HG03442 (cell line): ENCODE measurements around the gene SEPTIN5.
"Not testable (repeated sequence)": the region's sequence is repeated elsewhere in the genome, so short reads cannot be mapped to it uniquely, and the experiment has no call there.

Experiments used
- ATAC-seq: cut with Tn5 transposase; IDR thresholded peaks from one replicate; pipeline ENCODE4 v1.9.1; 2021; ENCODE audit warnings: mild to moderate bottlenecking, moderate library complexity; ENCODE audit not compliant: unreplicated experiment

SEPTIN5 gene

GRCh38 chr22:19680287-19680881 is 33.9 kb upstream of the SEPTIN5 start:
- ATAC-seq = no peak

GRCh38 chr22:19680911-19681862 is 33.1 kb upstream of the SEPTIN5 start:
- ATAC-seq = no peak

- no peak for ATAC-seq
Observed at GRCh38 chr22:19681863-19682245, 32.4 kb upstream of the SEPTIN5 start.

GRCh38 chr22:19686946-19687345 is 27.4 kb upstream of the SEPTIN5 start:
- no peak for ATAC-seq

- no peak for ATAC-seq
Observed at GRCh38 chr22:19687561-19688300, 26.6 kb upstream of the SEPTIN5 start.

- ATAC-seq = no peak
Observed at GRCh38 chr22:19688301-19689290, 25.7 kb upstream of the SEPTIN5 start.

GRCh38 chr22:19689408-19689807 is 24.9 kb upstream of the SEPTIN5 start:
- no peak for ATAC-seq

- ATAC-seq = no peak
Observed at GRCh38 chr22:19691007-19691720, 23.1 kb upstream of the SEPTIN5 start.

GRCh38 chr22:19691721-19692341 is 22.5 kb upstream of the SEPTIN5 start:
- no peak for ATAC-seq

GRCh38 chr22:19693581-19693980 is 20.7 kb upstream of the SEPTIN5 start:
- ATAC-seq = no peak

GRCh38 chr22:19693981-19694670 is 20.2 kb upstream of the SEPTIN5 start:
- ATAC-seq = no peak

- ATAC-seq = no peak
Observed at GRCh38 chr22:19694696-19695095, 19.6 kb upstream of the SEPTIN5 start.

- no peak for ATAC-seq
Observed at GRCh38 chr22:19696504-19697276, 17.6 kb upstream of the SEPTIN5 start.

- ATAC-seq = not testable (repeated sequence)
Observed at GRCh38 chr22:19697871-19698270, 16.4 kb upstream of the SEPTIN5 start.

- ATAC-seq = no peak
Observed at GRCh38 chr22:19700790-19701419, 13.4 kb upstream of the SEPTIN5 start.

- no peak for ATAC-seq
Observed at GRCh38 chr22:19701420-19702145, 12.7 kb upstream of the SEPTIN5 start.

GRCh38 chr22:19703869-19704268 is 10.4 kb upstream of the SEPTIN5 start:
- ATAC-seq = no peak
